Measurements from ENCODE around the gene RANBP17. TPM values are rescaled to one million over a fixed set of nuclear protein-coding genes. Genes with fewer than 3 reads are reported as not detected.

Gene RANBP17
- total and polyA plus RNA-seq, 9 of the 15 experiments (the other 6 are each of a cell fraction or from before 2014, with no cell fraction given) = not detected

DNA sequence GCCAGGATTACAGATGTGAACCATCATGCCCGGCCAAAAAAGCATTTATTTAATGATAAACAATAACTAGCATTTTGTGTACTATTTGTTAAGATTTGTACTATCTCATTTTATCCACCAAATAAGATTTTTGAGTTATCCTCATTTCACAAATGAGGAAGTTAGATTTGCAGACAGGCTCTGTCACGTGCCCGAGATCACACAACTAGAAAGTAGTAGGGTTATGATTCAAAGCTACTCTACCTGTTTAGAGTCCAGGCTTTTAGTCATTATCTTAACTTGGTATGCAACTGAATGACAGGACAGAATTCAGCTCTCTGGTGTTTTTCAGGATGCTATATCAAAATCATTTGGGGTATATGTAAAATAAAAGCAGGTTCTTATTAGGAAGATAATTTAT, 20.5 kb downstream of the RANBP17 start (continued):
- TF ChIP-seq, protein P1, sequence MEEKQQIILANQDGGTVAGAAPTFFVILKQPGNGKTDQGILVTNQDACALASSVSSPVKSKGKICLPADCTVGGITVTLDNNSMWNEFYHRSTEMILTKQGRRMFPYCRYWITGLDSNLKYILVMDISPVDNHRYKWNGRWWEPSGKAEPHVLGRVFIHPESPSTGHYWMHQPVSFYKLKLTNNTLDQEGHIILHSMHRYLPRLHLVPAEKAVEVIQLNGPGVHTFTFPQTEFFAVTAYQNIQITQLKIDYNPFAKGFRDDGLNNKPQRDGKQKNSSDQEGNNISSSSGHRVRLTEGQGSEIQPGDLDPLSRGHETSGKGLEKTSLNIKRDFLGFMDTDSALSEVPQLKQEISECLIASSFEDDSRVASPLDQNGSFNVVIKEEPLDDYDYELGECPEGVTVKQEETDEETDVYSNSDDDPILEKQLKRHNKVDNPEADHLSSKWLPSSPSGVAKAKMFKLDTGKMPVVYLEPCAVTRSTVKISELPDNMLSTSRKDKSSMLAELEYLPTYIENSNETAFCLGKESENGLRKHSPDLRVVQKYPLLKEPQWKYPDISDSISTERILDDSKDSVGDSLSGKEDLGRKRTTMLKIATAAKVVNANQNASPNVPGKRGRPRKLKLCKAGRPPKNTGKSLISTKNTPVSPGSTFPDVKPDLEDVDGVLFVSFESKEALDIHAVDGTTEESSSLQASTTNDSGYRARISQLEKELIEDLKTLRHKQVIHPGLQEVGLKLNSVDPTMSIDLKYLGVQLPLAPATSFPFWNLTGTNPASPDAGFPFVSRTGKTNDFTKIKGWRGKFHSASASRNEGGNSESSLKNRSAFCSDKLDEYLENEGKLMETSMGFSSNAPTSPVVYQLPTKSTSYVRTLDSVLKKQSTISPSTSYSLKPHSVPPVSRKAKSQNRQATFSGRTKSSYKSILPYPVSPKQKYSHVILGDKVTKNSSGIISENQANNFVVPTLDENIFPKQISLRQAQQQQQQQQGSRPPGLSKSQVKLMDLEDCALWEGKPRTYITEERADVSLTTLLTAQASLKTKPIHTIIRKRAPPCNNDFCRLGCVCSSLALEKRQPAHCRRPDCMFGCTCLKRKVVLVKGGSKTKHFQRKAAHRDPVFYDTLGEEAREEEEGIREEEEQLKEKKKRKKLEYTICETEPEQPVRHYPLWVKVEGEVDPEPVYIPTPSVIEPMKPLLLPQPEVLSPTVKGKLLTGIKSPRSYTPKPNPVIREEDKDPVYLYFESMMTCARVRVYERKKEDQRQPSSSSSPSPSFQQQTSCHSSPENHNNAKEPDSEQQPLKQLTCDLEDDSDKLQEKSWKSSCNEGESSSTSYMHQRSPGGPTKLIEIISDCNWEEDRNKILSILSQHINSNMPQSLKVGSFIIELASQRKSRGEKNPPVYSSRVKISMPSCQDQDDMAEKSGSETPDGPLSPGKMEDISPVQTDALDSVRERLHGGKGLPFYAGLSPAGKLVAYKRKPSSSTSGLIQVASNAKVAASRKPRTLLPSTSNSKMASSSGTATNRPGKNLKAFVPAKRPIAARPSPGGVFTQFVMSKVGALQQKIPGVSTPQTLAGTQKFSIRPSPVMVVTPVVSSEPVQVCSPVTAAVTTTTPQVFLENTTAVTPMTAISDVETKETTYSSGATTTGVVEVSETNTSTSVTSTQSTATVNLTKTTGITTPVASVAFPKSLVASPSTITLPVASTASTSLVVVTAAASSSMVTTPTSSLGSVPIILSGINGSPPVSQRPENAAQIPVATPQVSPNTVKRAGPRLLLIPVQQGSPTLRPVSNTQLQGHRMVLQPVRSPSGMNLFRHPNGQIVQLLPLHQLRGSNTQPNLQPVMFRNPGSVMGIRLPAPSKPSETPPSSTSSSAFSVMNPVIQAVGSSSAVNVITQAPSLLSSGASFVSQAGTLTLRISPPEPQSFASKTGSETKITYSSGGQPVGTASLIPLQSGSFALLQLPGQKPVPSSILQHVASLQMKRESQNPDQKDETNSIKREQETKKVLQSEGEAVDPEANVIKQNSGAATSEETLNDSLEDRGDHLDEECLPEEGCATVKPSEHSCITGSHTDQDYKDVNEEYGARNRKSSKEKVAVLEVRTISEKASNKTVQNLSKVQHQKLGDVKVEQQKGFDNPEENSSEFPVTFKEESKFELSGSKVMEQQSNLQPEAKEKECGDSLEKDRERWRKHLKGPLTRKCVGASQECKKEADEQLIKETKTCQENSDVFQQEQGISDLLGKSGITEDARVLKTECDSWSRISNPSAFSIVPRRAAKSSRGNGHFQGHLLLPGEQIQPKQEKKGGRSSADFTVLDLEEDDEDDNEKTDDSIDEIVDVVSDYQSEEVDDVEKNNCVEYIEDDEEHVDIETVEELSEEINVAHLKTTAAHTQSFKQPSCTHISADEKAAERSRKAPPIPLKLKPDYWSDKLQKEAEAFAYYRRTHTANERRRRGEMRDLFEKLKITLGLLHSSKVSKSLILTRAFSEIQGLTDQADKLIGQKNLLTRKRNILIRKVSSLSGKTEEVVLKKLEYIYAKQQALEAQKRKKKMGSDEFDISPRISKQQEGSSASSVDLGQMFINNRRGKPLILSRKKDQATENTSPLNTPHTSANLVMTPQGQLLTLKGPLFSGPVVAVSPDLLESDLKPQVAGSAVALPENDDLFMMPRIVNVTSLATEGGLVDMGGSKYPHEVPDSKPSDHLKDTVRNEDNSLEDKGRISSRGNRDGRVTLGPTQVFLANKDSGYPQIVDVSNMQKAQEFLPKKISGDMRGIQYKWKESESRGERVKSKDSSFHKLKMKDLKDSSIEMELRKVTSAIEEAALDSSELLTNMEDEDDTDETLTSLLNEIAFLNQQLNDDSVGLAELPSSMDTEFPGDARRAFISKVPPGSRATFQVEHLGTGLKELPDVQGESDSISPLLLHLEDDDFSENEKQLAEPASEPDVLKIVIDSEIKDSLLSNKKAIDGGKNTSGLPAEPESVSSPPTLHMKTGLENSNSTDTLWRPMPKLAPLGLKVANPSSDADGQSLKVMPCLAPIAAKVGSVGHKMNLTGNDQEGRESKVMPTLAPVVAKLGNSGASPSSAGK (IDR thresholded peaks at IDR 0.05) = no peak
- no peak for TF ChIP-seq RBM15 (IDR thresholded peaks at IDR 0.05; ENCODE audit: insufficient read depth, low read length)
- TF ChIP-seq NCOR1 (IDR thresholded peaks at IDR 0.05) = no peak
- TF ChIP-seq ZNF76 (CRISPR knock-in tag; IDR thresholded peaks at IDR 0.05; ENCODE audit: borderline replicate concordance) = no peak
- TF ChIP-seq L3MBTL2 (IDR thresholded peaks at IDR 0.05) = no peak
- no peak for TF ChIP-seq KDM1A (IDR thresholded peaks at IDR 0.05)
- TF ChIP-seq DPF2 (IDR thresholded peaks at IDR 0.05) = no peak
- TF ChIP-seq ZFP91 (CRISPR knock-in tag; IDR thresholded peaks at IDR 0.05) = no peak

Data from K562 (cell line).